ENCODE results near the gene ABTB2. TPM values are rescaled to one million over a fixed set of nuclear protein-coding genes. Genes with fewer than 3 reads are reported as not detected.

ABTB2 gene
- total and polyA plus RNA-seq, 10 of the 15 experiments (the other 5 are each of a cell fraction or from before 2014, with no cell fraction given) = 0.13 to 2.1 (median 0.72) TPM

DNA sequence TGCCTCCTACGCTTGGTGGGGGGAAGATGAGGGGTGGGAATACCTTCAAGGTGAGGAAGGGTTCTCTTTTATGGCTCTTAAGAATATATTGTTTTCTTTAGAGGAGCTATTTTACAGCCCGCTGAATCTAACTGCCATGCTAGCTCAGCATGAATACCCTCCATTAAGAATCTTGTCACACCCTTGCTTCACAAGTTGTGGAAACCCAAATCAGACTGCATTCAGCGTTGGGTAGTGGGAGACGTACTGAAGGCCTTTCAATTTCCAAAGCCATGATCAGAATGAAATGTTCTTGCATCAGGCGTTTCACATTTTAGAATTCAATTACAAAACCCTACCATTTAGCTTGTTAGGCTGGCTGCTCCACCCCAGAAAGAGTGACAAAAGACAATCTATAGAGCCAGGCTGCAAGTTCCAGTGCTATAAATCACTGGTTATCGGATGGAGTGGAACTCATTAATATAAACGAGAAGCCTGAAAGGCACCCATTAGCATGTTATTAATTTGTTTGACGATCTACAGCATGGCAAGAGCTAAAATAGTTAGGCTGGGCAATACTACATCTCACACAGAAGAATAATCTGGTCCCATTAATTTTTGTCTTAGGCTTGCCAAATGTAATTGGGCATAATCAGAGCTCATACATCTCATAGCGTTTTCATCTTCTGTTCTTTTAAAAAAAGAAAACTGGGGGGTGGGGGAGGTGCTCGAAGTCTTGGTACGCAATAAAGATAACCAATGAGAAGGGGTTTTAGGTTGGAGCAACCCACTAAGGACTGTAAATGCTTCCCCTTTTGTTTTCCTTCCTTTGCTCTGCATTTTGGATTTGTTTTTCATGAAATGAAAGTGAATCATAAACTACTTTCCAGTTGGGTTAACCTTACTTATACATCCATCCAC is 57.5 kb downstream of the ABTB2 start (continued):
- TF ChIP-seq SIX5 (IDR thresholded peaks at IDR 0.05; ENCODE audit: low read depth, low read length, severe bottlenecking) = no peak

DNA sequence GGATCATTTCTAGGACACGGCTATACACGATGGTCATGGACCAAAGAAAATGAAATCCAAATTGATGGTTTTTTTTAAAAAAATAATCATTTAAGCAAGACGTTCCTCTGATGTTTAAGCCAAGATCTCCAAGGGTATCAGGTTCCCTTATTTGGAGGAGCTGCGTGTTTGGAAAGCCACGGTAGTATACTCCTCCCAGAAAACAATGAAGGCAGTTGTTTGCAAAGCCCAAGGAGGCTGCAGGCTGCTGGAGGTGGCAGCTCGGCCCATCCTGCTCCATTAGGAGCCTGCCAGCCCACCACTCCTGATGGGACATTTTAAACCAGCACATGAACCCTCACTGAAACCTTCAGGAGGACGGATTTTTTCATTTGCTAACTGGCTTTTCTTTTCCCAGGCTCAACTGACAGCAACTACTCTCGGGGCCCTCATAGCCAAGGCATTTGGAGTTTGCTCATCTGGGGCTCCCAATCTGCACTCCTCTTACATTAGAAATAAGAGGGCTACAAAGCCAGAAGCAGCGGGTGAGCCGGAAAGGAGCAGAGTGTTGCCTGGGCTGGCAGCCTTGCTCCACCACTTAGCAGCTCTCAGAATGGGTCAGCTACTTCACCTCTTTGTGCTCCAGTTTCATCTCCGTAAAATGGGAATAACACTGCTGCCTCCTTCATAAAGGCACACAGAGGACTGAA is 58.4 kb downstream of the ABTB2 start:
- Histone ChIP-seq H3K27ac (ENCODE audit: control insufficient read depth, insufficient read depth) (no peak overlapping the region), H3K4me2 (ENCODE audit: control insufficient read depth, insufficient read depth) (no peak overlapping the region), H4K20me1 (ENCODE audit: control insufficient read depth, insufficient read depth) (no peaks in the 10 kb centered on the region), H3K36me3 (ENCODE audit: control insufficient read depth in 2 of 2, insufficient read depth in 2 of 2, low read length in 1 of 2) (no peaks in the 10 kb centered on the region), H3K4me3 (no peak overlapping the region), H3K27me3 (replicated peaks in 1 of 2; ENCODE audit: control insufficient read depth in 2 of 2, insufficient read depth in 2 of 2, low read length in 1 of 2) (no peaks in the 10 kb centered on the region), H3K4me1 (ENCODE audit: control insufficient read depth, insufficient read depth, low read length) (peaks cover 8% of the 10 kb centered on the region), H3K79me2 (ENCODE audit: control insufficient read depth, insufficient read depth, low read length) (peaks cover 1% of the 10 kb centered on the region; the same call in 1 of the 2 replicates), H3K9me3 (replicated peaks; ENCODE audit: control insufficient read depth, insufficient read depth, low read length) (no peaks in the 10 kb centered on the region), H2AFZ (ENCODE audit: control insufficient read depth, low read depth, low read length) (no peak overlapping the region), H3K9ac (ENCODE audit: control insufficient read depth, insufficient read depth, low read length) (no peak overlapping the region)
- TF ChIP-seq SMAD1 (IDR thresholded peaks at IDR 0.05; ENCODE audit: low read depth, partially characterized antibody) (no peak), NFXL1 (IDR thresholded peaks at IDR 0.05; ENCODE audit: borderline replicate concordance) (no peak)
- in situ Hi-C loops (cut with MboI) (no loop called here), intact Hi-C loops (cut with micrococcal nuclease; ENCODE audit: unreplicated experiment) (no loop called here)
- BruUV-seq (replicated peaks) = no TSS peak
- ChIA-PET RAD21 (ENCODE audit: unreplicated experiment) (interaction anchor here (0.7 to 2.7 kb wide), 2 partner anchors 21 to 54 kb away, joined by 3 to 8 read pairs; no protein-coding TSS in a partner anchor), SMC1A (ENCODE audit: uncharacterized antibody, unreplicated experiment) (interaction anchor here (1.1 to 2.4 kb wide), 5 partner anchors 14 to 58 kb away, joined by 3 to 11 read pairs (median 3); partner anchors contain the start of gene ABTB2), POLR2A (interaction anchor here (0.6 to 1.7 kb wide), 4 partner anchors 14 to 141 kb away, joined by 3 to 4 read pairs (median 3); no protein-coding TSS in a partner anchor), CTCF (interaction anchor here (1.2 kb wide), 1 partner anchor 56 kb away, joined by 3 read pairs; no protein-coding TSS in a partner anchor)
- FAIRE-seq (no peak), ATAC-seq (no peak), DNase-seq (ENCODE audit: low read depth, low spot score) (no peak)
- WGBS (ENCODE audit: insufficient coverage, insufficient replicate concordance, low lambda C conversion rate, missing lambda C conversion rate) = 68% methylated on average over 11 of the region's 11 CpGs
